HEK293 (cell line): ENCODE data around the gene FLOT2.

Experiments
- HOXA7 ChIP-seq: sonication (generic); formaldehyde crosslinking; IDR thresholded peaks from 2 replicates; pipeline ENCODE4 v1.8.1; 2022; ENCODE audit warnings: missing genetic modification reagents, borderline replicate concordance
- KLF1 ChIP-seq: fragments of 450-650 bp; formaldehyde crosslinking; IDR thresholded peaks from 2 replicates; pipeline ENCODE4 v1.5.1; 2016; ENCODE audit warnings: missing biosample characterization, missing genetic modification characterization
- ZBTB17 ChIP-seq: fragments of 450-650 bp; formaldehyde crosslinking; IDR thresholded peaks from 2 replicates; pipeline ENCODE4 v1.5.1; 2016; ENCODE audit warnings: missing biosample characterization, missing genetic modification characterization
- ZBTB21 ChIP-seq: fragments of 450-650 bp; formaldehyde crosslinking; IDR thresholded peaks from 2 replicates; pipeline ENCODE4 v1.5.1; 2017; ENCODE audit warnings: missing biosample characterization, missing genetic modification characterization
- ZBTB7A ChIP-seq: fragments of 450-650 bp; formaldehyde crosslinking; IDR thresholded peaks from 2 replicates; pipeline ENCODE4 v1.5.1; 2016; ENCODE audit warnings: low read depth, missing biosample characterization, missing genetic modification characterization
- ZFHX2 ChIP-seq: fragments of 450-650 bp; formaldehyde crosslinking; conservative IDR thresholded peaks from 2 replicates; pipeline ENCODE4 v1.5.1; 2016; ENCODE audit warnings: missing biosample characterization, missing genetic modification characterization
- ZNF132 ChIP-seq: fragments of 450-650 bp; formaldehyde crosslinking; IDR thresholded peaks from 2 replicates; pipeline ENCODE4 v1.5.1; 2017; ENCODE audit warnings: missing biosample characterization, missing genetic modification characterization, borderline replicate concordance
- ZNF133 ChIP-seq: fragments of 450-650 bp; formaldehyde crosslinking; IDR thresholded peaks from 2 replicates; pipeline ENCODE4 v1.5.1; 2016; ENCODE audit warnings: missing biosample characterization, missing genetic modification characterization
- ZNF140 ChIP-seq: fragments of 450-650 bp; formaldehyde crosslinking; IDR thresholded peaks from 2 replicates; pipeline ENCODE4 v1.5.1; 2016; ENCODE audit warnings: missing biosample characterization, missing genetic modification characterization
- ZNF248 ChIP-seq: fragments of 450-650 bp; formaldehyde crosslinking; IDR thresholded peaks from 2 replicates; pipeline ENCODE4 v1.5.1; 2017; ENCODE audit warnings: missing biosample characterization, missing genetic modification characterization
- ZNF37A ChIP-seq: fragments of 450-650 bp; IDR thresholded peaks from 2 replicates; pipeline ENCODE4 v1.5.1; 2018; ENCODE audit warnings: missing biosample characterization, missing genetic modification characterization
- ZNF510 ChIP-seq: fragments of 450-650 bp; formaldehyde crosslinking; IDR thresholded peaks from 2 replicates; pipeline ENCODE4 v1.5.1; 2018; ENCODE audit warnings: mild to moderate bottlenecking, missing genetic modification characterization, missing biosample characterization; ENCODE audit not compliant: insufficient replicate concordance
- ZNF530 ChIP-seq: fragments of 450-650 bp; formaldehyde crosslinking; IDR thresholded peaks from 2 replicates; pipeline ENCODE4 v1.5.1; 2016; ENCODE audit warnings: low read depth, missing biosample characterization, missing genetic modification characterization
- ZNF549 ChIP-seq: fragments of 450-650 bp; IDR thresholded peaks from 2 replicates; pipeline ENCODE4 v1.5.1; 2018; ENCODE audit warnings: missing biosample characterization, missing genetic modification characterization, mild to moderate bottlenecking, inconsistent platforms, moderate library complexity
- ZNF585B ChIP-seq: fragments of 450-650 bp; formaldehyde crosslinking; IDR thresholded peaks from 2 replicates; pipeline ENCODE4 v1.5.1; 2016; ENCODE audit warnings: missing biosample characterization, missing genetic modification characterization
- ZNF623 ChIP-seq: fragments of 450-650 bp; formaldehyde crosslinking; IDR thresholded peaks from 2 replicates; pipeline ENCODE4 v1.5.1; 2016; ENCODE audit warnings: missing biosample characterization, missing genetic modification characterization
- ZNF670 ChIP-seq: fragments of 450-650 bp; formaldehyde crosslinking; IDR thresholded peaks from 2 replicates; pipeline ENCODE4 v1.5.1; 2016; ENCODE audit warnings: missing biosample characterization, missing genetic modification characterization, low read depth
- ZNF76 ChIP-seq: fragments of 450-650 bp; formaldehyde crosslinking; IDR thresholded peaks from 2 replicates; pipeline ENCODE4; 2016; ENCODE audit warnings: low read depth, missing biosample characterization, missing genetic modification characterization, borderline replicate concordance
- ZNF776 ChIP-seq: fragments of 450-650 bp; formaldehyde crosslinking; IDR thresholded peaks from 2 replicates; pipeline ENCODE4 v1.5.0; 2017; ENCODE audit warnings: missing biosample characterization, missing genetic modification characterization, borderline replicate concordance
- ZNF843 ChIP-seq: fragments of 450-650 bp; formaldehyde crosslinking; IDR thresholded peaks from 2 replicates; pipeline ENCODE4 v1.5.1; 2016; ENCODE audit warnings: missing biosample characterization, missing genetic modification characterization
- TF ChIP-seq, protein P1 (sequence below): fragments of 450-650 bp; formaldehyde crosslinking; IDR thresholded peaks from 2 replicates; pipeline ENCODE4 v1.5.1; 2016; ENCODE audit warnings: missing biosample characterization, missing genetic modification characterization
- TF ChIP-seq, protein P2 (sequence below): fragments of 450-650 bp; formaldehyde crosslinking; IDR thresholded peaks from 2 replicates; pipeline ENCODE4 v1.5.1; 2016; ENCODE audit warnings: missing biosample characterization, missing genetic modification characterization
- TF ChIP-seq, protein P3 (sequence below): fragments of 450-650 bp; formaldehyde crosslinking; IDR thresholded peaks from 2 replicates; pipeline ENCODE4 v1.5.1; 2016; ENCODE audit warnings: missing biosample characterization, missing genetic modification characterization
- TF ChIP-seq, protein P4 (sequence below): fragments of 450-650 bp; formaldehyde crosslinking; IDR thresholded peaks from 2 replicates; pipeline ENCODE4 v1.5.1; 2017; ENCODE audit warnings: missing biosample characterization, missing genetic modification characterization
- TF ChIP-seq, protein P5 (sequence below): fragments of 450-650 bp; formaldehyde crosslinking; IDR thresholded peaks from 2 replicates; pipeline ENCODE4 v1.5.1; 2017; ENCODE audit warnings: missing biosample characterization, missing genetic modification characterization
- TF ChIP-seq, protein P6 (sequence below): fragments of 450-650 bp; formaldehyde crosslinking; IDR thresholded peaks from 2 replicates; pipeline ENCODE4 v1.5.1; 2017; ENCODE audit warnings: missing biosample characterization, mild to moderate bottlenecking, missing genetic modification characterization, moderate library complexity

FLOT2 gene

DNA sequence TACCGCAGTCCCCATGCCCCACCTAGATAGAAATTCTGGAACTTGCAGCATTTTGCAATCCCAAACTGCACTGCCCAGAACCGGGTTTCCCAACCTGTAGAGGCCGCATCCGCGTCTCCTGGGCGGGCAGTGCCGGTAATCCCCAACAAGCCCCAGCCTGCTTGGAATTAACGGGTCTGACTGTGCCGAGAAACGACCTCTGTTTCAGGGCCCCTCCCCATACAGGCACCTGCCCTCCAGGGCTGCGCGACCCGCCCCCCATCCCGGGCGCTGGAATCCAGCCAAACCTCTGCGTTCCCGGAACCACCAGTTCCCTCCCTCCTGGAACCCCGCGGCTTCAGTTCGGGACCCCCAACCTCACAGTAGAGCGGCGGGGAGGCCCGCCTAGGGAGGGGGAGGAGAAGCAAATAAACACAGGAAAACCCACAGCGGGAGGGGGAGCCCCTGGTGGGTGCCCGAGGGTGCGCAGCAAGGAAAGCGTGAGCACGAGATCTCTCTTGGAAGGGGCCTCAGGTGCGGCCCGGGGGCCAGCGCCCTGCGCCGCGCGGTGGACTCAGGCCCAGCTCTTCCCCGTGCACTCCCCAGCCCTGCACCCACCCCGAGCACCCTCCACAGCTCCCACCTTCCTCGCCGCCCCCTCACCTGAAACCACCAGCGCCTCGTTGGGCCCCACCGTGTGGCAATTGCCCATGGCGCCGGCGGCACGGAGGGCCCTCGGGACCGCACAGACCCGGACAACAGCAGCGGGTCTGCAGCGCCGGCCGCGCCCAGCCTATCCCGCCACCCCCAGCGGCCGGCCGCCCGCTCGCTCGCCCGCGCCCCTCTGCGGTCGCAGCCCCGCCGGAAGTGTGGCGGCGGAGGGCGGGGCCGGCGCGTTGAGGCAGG is at the start of gene FLOT2 (continued):
- TF ChIP-seq ZNF132 (tag by site-specific recombination) (no peak), ZNF37A (no peak), ZNF549 (no peak), ZNF510 (tag by site-specific recombination) (no peak), ZNF623 (tag by site-specific recombination) (peak; percentile 43), ZNF670 (no peak), ZNF843 (tag by site-specific recombination) (peak; percentile 30; the same call in 1 of the 2 replicates), KLF1 (tag by site-specific recombination) (peak; percentile 77), ZBTB17 (tag by site-specific recombination) (no peak), ZNF140 (tag by site-specific recombination) (no peak), ZBTB21 (tag by site-specific recombination) (no peak), ZNF776 (tag by site-specific recombination) (no peak), HOXA7 (CRISPR knock-in tag) (no peak), ZNF76 (peak; percentile 64), ZNF248 (no peak), ZBTB7A (tag by site-specific recombination) (0 out of 2 replicates have a peak, but pooled peaks have one; percentile 33), ZNF133 (tag by site-specific recombination) (no peak), ZNF585B (tag by site-specific recombination) (0 out of 2 replicates have a peak, but pooled peaks have one; percentile 22), ZFHX2 (peak; percentile 79), ZNF530 (tag by site-specific recombination) (no peak)
- TF ChIP-seq, protein P1, sequence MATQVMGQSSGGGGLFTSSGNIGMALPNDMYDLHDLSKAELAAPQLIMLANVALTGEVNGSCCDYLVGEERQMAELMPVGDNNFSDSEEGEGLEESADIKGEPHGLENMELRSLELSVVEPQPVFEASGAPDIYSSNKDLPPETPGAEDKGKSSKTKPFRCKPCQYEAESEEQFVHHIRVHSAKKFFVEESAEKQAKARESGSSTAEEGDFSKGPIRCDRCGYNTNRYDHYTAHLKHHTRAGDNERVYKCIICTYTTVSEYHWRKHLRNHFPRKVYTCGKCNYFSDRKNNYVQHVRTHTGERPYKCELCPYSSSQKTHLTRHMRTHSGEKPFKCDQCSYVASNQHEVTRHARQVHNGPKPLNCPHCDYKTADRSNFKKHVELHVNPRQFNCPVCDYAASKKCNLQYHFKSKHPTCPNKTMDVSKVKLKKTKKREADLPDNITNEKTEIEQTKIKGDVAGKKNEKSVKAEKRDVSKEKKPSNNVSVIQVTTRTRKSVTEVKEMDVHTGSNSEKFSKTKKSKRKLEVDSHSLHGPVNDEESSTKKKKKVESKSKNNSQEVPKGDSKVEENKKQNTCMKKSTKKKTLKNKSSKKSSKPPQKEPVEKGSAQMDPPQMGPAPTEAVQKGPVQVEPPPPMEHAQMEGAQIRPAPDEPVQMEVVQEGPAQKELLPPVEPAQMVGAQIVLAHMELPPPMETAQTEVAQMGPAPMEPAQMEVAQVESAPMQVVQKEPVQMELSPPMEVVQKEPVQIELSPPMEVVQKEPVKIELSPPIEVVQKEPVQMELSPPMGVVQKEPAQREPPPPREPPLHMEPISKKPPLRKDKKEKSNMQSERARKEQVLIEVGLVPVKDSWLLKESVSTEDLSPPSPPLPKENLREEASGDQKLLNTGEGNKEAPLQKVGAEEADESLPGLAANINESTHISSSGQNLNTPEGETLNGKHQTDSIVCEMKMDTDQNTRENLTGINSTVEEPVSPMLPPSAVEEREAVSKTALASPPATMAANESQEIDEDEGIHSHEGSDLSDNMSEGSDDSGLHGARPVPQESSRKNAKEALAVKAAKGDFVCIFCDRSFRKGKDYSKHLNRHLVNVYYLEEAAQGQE (tag by site-specific recombination), result 0 out of 2 replicates have a peak, but pooled peaks have one; percentile 18
- TF ChIP-seq, protein P2, sequence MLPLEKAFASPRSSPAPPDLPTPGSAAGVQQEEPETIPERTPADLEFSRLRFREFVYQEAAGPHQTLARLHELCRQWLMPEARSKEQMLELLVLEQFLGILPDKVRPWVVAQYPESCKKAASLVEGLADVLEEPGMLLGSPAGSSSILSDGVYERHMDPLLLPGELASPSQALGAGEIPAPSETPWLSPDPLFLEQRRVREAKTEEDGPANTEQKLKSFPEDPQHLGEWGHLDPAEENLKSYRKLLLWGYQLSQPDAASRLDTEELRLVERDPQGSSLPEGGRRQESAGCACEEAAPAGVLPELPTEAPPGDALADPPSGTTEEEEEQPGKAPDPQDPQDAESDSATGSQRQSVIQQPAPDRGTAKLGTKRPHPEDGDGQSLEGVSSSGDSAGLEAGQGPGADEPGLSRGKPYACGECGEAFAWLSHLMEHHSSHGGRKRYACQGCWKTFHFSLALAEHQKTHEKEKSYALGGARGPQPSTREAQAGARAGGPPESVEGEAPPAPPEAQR, result no peak
- TF ChIP-seq, protein P3, sequence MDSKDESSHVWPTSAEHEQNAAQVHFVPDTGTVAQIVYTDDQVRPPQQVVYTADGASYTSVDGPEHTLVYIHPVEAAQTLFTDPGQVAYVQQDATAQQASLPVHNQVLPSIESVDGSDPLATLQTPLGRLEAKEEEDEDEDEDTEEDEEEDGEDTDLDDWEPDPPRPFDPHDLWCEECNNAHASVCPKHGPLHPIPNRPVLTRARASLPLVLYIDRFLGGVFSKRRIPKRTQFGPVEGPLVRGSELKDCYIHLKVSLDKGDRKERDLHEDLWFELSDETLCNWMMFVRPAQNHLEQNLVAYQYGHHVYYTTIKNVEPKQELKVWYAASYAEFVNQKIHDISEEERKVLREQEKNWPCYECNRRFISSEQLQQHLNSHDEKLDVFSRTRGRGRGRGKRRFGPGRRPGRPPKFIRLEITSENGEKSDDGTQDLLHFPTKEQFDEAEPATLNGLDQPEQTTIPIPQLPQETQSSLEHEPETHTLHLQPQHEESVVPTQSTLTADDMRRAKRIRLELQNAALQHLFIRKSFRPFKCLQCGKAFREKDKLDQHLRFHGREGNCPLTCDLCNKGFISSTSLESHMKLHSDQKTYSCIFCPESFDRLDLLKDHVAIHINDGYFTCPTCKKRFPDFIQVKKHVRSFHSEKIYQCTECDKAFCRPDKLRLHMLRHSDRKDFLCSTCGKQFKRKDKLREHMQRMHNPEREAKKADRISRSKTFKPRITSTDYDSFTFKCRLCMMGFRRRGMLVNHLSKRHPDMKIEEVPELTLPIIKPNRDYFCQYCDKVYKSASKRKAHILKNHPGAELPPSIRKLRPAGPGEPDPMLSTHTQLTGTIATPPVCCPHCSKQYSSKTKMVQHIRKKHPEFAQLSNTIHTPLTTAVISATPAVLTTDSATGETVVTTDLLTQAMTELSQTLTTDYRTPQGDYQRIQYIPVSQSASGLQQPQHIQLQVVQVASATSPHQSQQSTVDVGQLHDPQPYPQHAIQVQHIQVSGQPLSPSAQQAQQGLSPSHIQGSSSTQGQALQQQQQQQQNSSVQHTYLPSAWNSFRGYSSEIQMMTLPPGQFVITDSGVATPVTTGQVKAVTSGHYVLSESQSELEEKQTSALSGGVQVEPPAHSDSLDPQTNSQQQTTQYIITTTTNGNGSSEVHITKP (tag by site-specific recombination), result no peak; the same call in none of the 2 replicates
- TF ChIP-seq, protein P4, sequence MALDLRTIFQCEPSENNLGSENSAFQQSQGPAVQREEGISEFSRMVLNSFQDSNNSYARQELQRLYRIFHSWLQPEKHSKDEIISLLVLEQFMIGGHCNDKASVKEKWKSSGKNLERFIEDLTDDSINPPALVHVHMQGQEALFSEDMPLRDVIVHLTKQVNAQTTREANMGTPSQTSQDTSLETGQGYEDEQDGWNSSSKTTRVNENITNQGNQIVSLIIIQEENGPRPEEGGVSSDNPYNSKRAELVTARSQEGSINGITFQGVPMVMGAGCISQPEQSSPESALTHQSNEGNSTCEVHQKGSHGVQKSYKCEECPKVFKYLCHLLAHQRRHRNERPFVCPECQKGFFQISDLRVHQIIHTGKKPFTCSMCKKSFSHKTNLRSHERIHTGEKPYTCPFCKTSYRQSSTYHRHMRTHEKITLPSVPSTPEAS (tag by site-specific recombination), result no peak
- TF ChIP-seq, protein P5, sequence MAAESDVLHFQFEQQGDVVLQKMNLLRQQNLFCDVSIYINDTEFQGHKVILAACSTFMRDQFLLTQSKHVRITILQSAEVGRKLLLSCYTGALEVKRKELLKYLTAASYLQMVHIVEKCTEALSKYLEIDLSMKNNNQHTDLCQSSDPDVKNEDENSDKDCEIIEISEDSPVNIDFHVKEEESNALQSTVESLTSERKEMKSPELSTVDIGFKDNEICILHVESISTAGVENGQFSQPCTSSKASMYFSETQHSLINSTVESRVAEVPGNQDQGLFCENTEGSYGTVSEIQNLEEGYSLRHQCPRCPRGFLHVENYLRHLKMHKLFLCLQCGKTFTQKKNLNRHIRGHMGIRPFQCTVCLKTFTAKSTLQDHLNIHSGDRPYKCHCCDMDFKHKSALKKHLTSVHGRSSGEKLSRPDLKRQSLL, result 0 out of 2 replicates have a peak, but pooled peaks have one; percentile 22
- TF ChIP-seq, protein P6, sequence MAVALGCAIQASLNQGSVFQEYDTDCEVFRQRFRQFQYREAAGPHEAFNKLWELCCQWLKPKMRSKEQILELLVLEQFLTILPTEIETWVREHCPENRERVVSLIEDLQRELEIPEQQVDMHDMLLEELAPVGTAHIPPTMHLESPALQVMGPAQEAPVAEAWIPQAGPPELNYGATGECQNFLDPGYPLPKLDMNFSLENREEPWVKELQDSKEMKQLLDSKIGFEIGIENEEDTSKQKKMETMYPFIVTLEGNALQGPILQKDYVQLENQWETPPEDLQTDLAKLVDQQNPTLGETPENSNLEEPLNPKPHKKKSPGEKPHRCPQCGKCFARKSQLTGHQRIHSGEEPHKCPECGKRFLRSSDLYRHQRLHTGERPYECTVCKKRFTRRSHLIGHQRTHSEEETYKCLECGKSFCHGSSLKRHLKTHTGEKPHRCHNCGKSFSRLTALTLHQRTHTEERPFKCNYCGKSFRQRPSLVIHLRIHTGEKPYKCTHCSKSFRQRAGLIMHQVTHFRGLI, result peak; percentile 79
